NCI-H2227 (cell line): Measurements from ENCODE around the gene RBM47.
A peak's percentile ranks its signal among the peaks of the same experiment; 100 is the strongest.

Experiments used
- DNase-seq: peaks from one replicate; lab custom pipeline; 2025; ENCODE audit not compliant: unreplicated experiment; lab: John Stamatoyannopoulos, UW

RBM47 gene

GRCh38 chr4:40592034-40592433 is 37.6 kb downstream of the RBM47 start:
- no peak for DNase-seq

- DNase-seq: no peak
Observed at GRCh38 chr4:40587826-40588225, 41.8 kb downstream of the RBM47 start.

GRCh38 chr4:40587351-40587750 is 42.3 kb downstream of the RBM47 start:
- DNase-seq: no peak

GRCh38 chr4:40586729-40587128 is 42.9 kb downstream of the RBM47 start:
- no peak for DNase-seq

- DNase-seq: no peak
Observed at GRCh38 chr4:40586034-40586433, 43.6 kb downstream of the RBM47 start.

- no peak for DNase-seq
Observed at GRCh38 chr4:40585201-40585799, 44.4 kb downstream of the RBM47 start.

GRCh38 chr4:40584517-40585141 is 45.0 kb downstream of the RBM47 start:
- DNase-seq: no peak

- no peak for DNase-seq
Observed at GRCh38 chr4:40583850-40584439, 45.7 kb downstream of the RBM47 start.

- no peak for DNase-seq
Observed at GRCh38 chr4:40582413-40582812, 47.3 kb downstream of the RBM47 start.

- no peak for DNase-seq
Observed at GRCh38 chr4:40581254-40582140, 48.2 kb downstream of the RBM47 start.

GRCh38 chr4:40579983-40580382 is 49.7 kb downstream of the RBM47 start:
- DNase-seq: no peak

- DNase-seq: no peak
Observed at GRCh38 chr4:40577588-40578253, 51.9 kb downstream of the RBM47 start.

GRCh38 chr4:40576651-40577480 is 52.8 kb downstream of the RBM47 start:
- DNase-seq: peak; percentile 53

GRCh38 chr4:40575846-40576245 is 53.8 kb downstream of the RBM47 start:
- no peak for DNase-seq

GRCh38 chr4:40573593-40574311 is 55.9 kb downstream of the RBM47 start:
- DNase-seq: no peak

- no peak for DNase-seq
Observed at GRCh38 chr4:40572692-40573310, 56.9 kb downstream of the RBM47 start.

GRCh38 chr4:40571208-40571607 is 58.5 kb downstream of the RBM47 start:
- DNase-seq: no peak

GRCh38 chr4:40570348-40571077 is 59.2 kb downstream of the RBM47 start:
- no peak for DNase-seq
